ENCODE data around the gene MT1X. TPM values are rescaled to one million over a fixed set of nuclear protein-coding genes. Genes with fewer than 3 reads are reported as not detected.
"Not testable (repeated sequence)": the region's sequence is repeated elsewhere in the genome, so short reads cannot be mapped to it uniquely, and the experiment has no call there.

The MT1X gene
- total RNA-seq, 1 experiment from 2014 or later: 166 TPM

DNA sequence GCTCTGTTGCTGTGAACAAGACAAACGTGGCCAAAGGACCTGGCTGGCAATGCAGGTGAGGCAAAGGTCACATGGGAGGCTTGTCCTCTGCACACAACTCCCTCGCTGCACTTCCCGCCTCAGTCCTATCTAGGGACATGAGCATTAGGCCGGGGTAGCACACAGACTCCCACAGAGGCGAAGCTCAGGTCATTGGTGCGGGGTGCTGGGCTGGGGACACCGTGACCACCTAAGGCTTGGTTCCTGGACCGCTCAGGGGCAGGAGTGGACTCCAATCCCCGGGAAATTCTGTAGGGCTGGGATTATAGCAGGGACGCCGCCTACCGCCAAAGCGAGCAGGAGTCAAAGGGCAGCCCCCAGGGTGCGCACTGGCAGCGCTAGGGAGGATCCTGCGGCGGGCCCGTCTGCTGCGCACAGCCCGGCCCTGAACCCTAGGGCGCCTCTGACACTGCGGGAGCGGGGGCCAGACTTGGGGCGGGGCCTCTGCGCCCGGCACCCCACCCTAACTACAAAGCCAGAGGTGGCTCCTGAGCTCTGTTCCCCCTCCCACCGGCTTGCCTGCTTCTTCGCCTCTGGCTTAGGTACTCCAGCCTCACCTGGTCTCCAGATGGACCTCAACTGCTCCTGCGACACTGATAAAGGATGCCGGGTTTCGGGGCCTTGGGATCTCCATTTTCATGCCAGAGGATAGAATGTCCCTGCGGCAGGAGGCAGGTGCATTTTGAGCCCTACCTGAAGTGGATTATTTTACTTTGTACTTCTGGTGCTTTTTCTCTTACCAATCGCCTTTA, 34.4 kb upstream of the MT1X start:
- no peaks in the 10 kb centered on the region for H3K27me3 ChIP-seq
- no peak for DNase-seq
- H3K4me3 ChIP-seq: no peak overlapping the region

GRCh38 chr16:56649271-56649670, 33.0 kb upstream of the MT1X start:
- Histone ChIP-seq H3K27me3 (no peaks in the 10 kb centered on the region), H3K4me3 (no peak overlapping the region), H3K9me3 (no peaks in the 10 kb centered on the region), H3K36me3 (no peaks in the 10 kb centered on the region)
- DNase-seq: no peak

More for the DNA sequence above, 34.4 kb upstream of the MT1X start:
- Histone ChIP-seq H3K36me3 (no peaks in the 10 kb centered on the region), H3K9me3 (no peaks in the 10 kb centered on the region)

- Histone ChIP-seq H3K9me3 (no peaks in the 10 kb centered on the region), H3K4me3 (no peak overlapping the region), H3K27me3 (no peaks in the 10 kb centered on the region), H3K36me3 (no peaks in the 10 kb centered on the region)
- DNase-seq: no peak
These were observed 32.5 kb upstream of the MT1X start for GRCh38 chr16:56649820-56650219.

GRCh38 chr16:56651586-56651985, 30.7 kb upstream of the MT1X start, which contains the start of gene MT1B:
MT1B (plus strand) TSS chr16:56651886; CDS start chr16:56651954, 68 bp downstream.
- no peaks in the 10 kb centered on the region for H3K27me3 ChIP-seq
- no peak for DNase-seq

DNA sequence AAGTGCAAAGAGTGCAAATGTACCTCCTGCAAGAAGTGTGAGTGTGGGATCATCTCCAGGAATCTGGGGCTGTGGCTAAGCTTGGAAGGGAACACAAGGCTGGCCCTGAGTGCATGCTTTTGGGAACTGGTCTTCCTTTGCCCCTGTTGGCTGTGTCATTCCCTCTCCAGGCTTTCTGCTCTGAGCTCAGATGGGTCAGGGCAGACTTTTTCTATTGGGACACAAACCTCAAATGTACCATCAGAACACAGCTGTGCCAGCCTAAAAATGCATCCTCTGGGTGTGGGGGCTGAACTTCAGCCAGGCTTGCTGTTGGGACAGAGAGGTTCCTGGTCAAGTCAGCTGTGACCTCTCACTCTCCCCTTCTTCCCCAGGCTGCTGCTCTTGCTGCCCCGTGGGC, 29.7 kb upstream of the MT1X start:
- Histone ChIP-seq H3K27me3 (no peaks in the 10 kb centered on the region), H3K4me3 (no peak overlapping the region)

More at GRCh38 chr16:56651586-56651985, 30.7 kb upstream of the MT1X start, which contains the start of gene MT1B:
- H3K4me3 ChIP-seq: no peak within 1 kb of the TSS
- no peaks in the 10 kb centered on the region for H3K36me3 ChIP-seq
- H3K9me3 ChIP-seq: no peaks in the 10 kb centered on the region

DNA sequence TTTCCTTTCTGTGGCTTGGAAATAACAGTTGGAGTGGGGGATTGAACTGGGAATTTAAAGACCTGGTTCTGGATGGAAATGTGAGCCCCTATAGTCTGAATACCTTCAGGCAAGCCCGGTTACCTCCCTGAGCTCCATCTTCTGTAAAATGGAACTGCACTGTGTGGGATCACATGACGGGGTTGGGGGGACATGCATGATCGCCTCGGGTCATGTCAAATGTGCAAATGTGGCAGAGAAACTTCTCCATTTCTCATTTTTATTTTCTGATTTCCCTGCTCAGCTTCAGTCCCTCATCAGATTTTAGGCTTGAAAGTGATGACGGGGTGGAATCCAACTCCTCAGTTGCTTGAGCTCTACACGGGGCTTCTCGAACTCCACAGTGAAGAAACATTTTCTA, 29.1 kb upstream of the MT1X start:
- Histone ChIP-seq H3K27me3 (peaks cover 5% of the 10 kb centered on the region; the same call in 1 of the 2 replicates), H3K36me3 (no peaks in the 10 kb centered on the region), H3K4me3 (no peak overlapping the region), H3K9me3 (no peaks in the 10 kb centered on the region)
- DNase-seq: no peak

More for the DNA sequence above, 29.7 kb upstream of the MT1X start:
- H3K36me3 ChIP-seq: no peaks in the 10 kb centered on the region
- no peak for DNase-seq
- H3K9me3 ChIP-seq: no peaks in the 10 kb centered on the region

- Histone ChIP-seq H3K36me3 (no peaks in the 10 kb centered on the region), H3K4me3 (no peak within 1 kb of the TSS), H3K27me3 (peaks cover 6% of the 10 kb centered on the region; the same call in 1 of the 2 replicates), H3K9me3 (no peaks in the 10 kb centered on the region)
- no peak for DNase-seq
These were observed 24.5 kb upstream of the MT1X start, which contains the start of gene MT1F for GRCh38 chr16:56657555-56658326. MT1F (plus strand) TSS chr16:56657959; CDS start chr16:56658059, 100 bp downstream.

DNA sequence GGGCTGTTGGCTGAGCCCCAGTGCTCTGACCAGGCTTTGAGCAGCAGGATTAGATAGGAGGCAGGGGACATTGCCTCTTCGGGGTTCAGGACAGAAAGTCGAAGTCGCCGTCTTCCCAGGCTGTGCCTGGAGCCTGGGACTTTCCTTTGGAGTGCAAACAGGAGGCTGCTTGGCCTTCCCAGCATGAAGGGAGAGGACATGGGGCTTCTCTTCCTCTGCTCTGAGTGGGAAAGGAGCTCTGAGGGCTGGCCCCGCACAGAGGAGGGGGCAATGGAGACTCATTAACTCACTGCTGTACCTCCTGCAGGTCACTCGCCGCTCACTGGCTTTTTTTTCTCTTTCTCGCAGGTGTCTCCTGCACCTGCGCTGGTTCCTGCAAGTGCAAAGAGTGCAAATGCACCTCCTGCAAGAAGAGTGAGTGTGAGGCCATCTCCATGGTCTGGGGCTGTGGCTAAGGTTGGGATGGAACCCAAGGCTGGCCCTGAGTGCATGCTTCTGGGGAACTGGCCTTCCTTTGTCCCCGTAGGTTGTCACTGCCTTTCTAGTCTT, 23.9 kb upstream of the MT1X start:
- Histone ChIP-seq H3K36me3 (no peaks in the 10 kb centered on the region), H3K4me3 (no peak overlapping the region), H3K27me3 (peaks cover 6% of the 10 kb centered on the region; the same call in 1 of the 2 replicates), H3K9me3 (no peaks in the 10 kb centered on the region)
- DNase-seq: no peak

DNA sequence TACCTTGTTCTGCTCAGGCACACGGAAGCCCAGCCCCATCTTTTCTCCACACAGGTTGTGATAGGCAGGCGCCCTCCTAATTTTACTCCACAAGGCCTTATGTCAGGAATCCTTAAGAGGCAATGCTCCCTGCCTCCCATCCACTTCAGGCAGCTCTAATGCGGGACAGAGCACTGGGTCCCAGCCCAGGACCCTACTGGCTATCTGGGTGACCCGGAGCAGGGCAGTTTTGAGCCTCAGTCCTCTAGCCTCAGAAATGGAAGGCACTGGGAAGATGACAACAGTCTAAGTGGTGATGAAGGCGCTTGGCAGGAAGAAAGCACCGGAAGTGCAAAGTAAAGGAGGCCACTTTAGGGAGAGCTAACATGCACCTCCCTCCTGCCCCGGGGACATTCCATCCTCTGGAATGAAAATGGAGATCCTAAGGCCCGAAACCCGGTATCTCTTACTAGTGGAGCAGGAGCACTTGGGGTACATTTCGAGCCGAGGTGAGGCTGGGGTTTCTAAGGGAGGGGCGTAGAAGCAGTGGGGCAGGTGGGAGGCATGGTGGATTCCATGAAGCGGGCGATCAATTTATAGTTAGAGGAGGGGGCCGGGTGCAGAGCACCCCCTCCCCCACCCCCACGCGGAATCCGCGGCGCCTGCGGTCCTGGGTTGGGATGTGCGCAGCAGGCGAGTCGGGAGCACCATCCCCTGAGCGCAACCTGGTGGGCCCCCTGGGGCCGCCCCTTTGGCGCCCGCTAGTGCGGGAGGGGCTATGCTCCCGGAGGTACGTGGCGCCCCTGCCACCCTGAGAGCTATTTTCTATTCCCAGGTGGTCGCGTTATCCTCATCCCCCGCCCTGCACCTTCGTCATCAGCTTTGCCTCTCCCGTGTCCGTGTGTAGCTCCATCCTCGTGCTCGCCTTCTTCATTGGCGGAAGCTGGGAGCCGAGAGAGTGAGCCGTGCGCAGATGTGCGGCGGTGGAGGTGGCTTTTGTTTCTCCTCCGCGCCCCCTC, 19.6 kb upstream of the MT1X start:
- Histone ChIP-seq H3K9me3 (no peaks in the 10 kb centered on the region), H3K36me3 (no peaks in the 10 kb centered on the region), H3K27me3 (peaks cover 6% of the 10 kb centered on the region; the same call in 1 of the 2 replicates), H3K4me3 (no peak overlapping the region)
- no peak for DNase-seq

DNA sequence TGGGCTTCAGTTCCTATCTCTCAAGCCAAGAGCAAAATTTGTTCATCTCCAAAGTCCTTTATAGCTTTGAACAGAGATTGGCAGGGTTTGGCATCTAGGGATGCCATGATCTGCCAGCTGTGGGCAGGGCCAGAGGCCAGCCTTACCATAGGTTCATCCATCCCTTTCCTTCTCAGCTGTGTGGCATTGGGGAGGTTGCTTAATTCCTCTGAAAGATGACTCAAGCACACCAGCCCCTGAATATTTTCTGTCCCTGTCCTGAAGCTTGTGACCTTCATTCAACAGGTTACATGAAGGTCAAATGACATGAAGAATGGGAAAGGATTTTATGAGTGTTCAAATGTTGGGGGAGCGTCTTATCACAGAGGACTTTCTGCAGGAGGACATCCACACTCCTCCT, 17.8 kb upstream of the MT1X start:
- Histone ChIP-seq H3K36me3 (no peaks in the 10 kb centered on the region), H3K9me3 (no peaks in the 10 kb centered on the region), H3K27me3 (no peaks in the 10 kb centered on the region; the same call in 1 of the 2 replicates), H3K4me3 (no peak overlapping the region)
- DNase-seq: no peak

- H3K9me3 ChIP-seq, H3K4me3 ChIP-seq, DNase-seq, H3K36me3 ChIP-seq, H3K27me3 ChIP-seq: not testable (repeated sequence)
These were observed 16.7 kb upstream of the MT1X start for GRCh38 chr16:56665286-56666261.

DNA sequence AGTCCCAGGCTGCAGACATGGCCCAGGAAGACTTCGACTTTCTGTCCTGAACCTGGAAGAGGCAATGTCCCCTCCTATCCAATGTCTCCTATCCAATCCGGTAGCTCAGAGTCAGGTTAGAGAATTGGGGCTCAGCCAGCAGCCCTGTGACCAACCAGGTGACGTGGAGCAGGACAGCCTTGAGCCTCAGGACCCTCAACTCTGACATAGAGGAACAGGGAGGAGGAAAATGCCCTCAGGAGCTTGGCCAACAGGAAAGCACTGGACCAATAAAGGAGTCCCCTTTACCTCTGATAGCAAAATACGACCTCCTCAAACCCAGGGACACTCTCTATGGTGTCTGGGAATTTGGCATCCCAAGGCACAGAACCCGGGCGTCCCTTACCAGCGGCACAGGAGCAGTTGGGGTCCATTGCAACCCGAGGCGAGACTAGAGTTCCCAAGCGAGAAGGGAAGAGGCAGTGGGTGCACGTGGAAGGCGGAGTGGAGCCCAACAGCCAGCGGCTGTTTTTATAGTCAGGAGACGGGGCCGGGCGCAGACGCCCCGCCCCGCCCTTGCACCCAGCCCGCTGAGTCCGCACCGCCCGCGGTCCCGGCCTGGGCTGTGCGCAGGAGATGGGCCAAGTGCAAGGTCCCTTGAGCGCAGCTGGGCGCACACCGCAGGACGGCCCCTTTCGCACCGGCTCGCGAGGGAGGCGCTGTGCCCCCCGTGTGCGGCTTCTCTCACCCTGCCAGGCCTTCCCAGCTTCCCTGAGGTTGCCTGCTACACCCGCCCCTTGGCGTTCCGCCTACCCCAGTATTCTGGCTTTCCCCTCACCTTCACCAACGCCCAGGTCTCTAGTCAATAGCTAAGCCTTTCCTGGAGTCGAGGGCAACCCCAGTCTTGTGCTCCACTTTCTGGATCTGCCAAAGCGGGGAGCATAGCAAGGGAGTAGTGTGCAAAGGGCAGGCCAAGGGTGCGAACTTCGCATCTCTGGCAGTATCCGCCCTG, 14.4 kb upstream of the MT1X start, which contains the start of gene MT1G:
MT1G (minus strand) TSS at position 485 of the 991 bp plus-strand sequence; CDS start at position 413, 72 bp downstream.
- Histone ChIP-seq H3K27me3 (no peaks in the 10 kb centered on the region; the same call in 1 of the 2 replicates), H3K9me3 (no peaks in the 10 kb centered on the region), H3K4me3 (no peak within 1 kb of the TSS), H3K36me3 (no peaks in the 10 kb centered on the region)
- DNase-seq: no peak

GRCh38 chr16:56669005-56669839, 13.0 kb upstream of the MT1X start, which contains the start of gene MT1H:
MT1H (plus strand) TSS chr16:56669814; CDS start chr16:56669885, 71 bp downstream.
- Histone ChIP-seq H3K27me3 (no peaks in the 10 kb centered on the region; the same call in 1 of the 2 replicates), H3K4me3 (no peak within 1 kb of the TSS), H3K36me3 (no peaks in the 10 kb centered on the region), H3K9me3 (no peaks in the 10 kb centered on the region)
- DNase-seq: no peak
